HEK293T (cell line): ENCODE measurements around the gene CCDC88A.
"Not testable (repeated sequence)": the region's sequence is repeated elsewhere in the genome, so short reads cannot be mapped to it uniquely, and the experiment has no call there.

ENCODE experiments used
- CTCF ChIA-PET: fragments of 350-600 bp; formaldehyde crosslinking; extraction: SDS; loops from one replicate; lab custom pipeline; 2021; ENCODE audit warnings: antibody characterized with exemption, inconsistent platforms; lab: Yijun Ruan, JAX
- POLR2A ChIA-PET: fragments of 350-600 bp; formaldehyde crosslinking; extraction: SDS; loops from one replicate; lab custom pipeline; 2020; ENCODE audit warnings: antibody characterized with exemption, inconsistent platforms; lab: Yijun Ruan, JAX
- DNase-seq: peaks from one replicate; pipeline ENCODE4 v3.0.0; 2012; ENCODE audit warnings: mixed read lengths; ENCODE audit errors: extremely low spot score
- ARNT ChIP-seq: fragments of 450-650 bp; IDR thresholded peaks from 2 replicates; pipeline ENCODE4 v1.6.1; 2017; ENCODE audit warnings: mild to moderate bottlenecking
- BHLHE40 ChIP-seq: fragments of 450-650 bp; IDR thresholded peaks from 2 replicates; pipeline ENCODE4 v1.6.1; 2016; ENCODE audit warnings: mild to moderate bottlenecking, moderate library complexity, borderline replicate concordance
- CTBP1 ChIP-seq: fragments of 450-650 bp; IDR thresholded peaks from 2 replicates; pipeline ENCODE4 v1.6.1; 2016; ENCODE audit warnings: borderline replicate concordance
- ELF4 ChIP-seq: fragments of 450-650 bp; IDR thresholded peaks from 2 replicates; pipeline ENCODE4 v1.6.1; 2017; ENCODE audit warnings: antibody characterized with exemption
- FOXA1 ChIP-seq: fragments of 450-650 bp; IDR thresholded peaks from 2 replicates; pipeline ENCODE4 v1.6.1; 2016; ENCODE audit warnings: mild to moderate bottlenecking
- FOXK2 ChIP-seq: fragments of 450-650 bp; IDR thresholded peaks from 2 replicates; pipeline ENCODE4 v1.6.1; 2016; ENCODE audit warnings: mild to moderate bottlenecking
- FOXM1 ChIP-seq: fragments of 450-650 bp; IDR thresholded peaks from 2 replicates; pipeline ENCODE4 v1.6.1; 2017; ENCODE audit warnings: mild to moderate bottlenecking, borderline replicate concordance
- HDGF ChIP-seq: fragments of 450-650 bp; IDR thresholded peaks from 2 replicates; pipeline ENCODE4 v1.6.1; 2017; ENCODE audit warnings: antibody characterized with exemption, borderline replicate concordance
- L3MBTL2 ChIP-seq: fragments of 450-650 bp; conservative IDR thresholded peaks from 2 replicates; pipeline ENCODE4 v1.6.1; 2016; ENCODE audit warnings: mild to moderate bottlenecking
- LEF1 ChIP-seq: fragments of 450-650 bp; IDR thresholded peaks from 2 replicates; pipeline ENCODE4 v1.6.1; 2017; ENCODE audit warnings: mild to moderate bottlenecking, borderline replicate concordance
- NFRKB ChIP-seq: fragments of 450-650 bp; IDR thresholded peaks from 2 replicates; pipeline ENCODE4 v1.6.1; 2016; ENCODE audit warnings: mild to moderate bottlenecking, moderate library complexity
- PKNOX1 ChIP-seq: fragments of 450-650 bp; IDR thresholded peaks from 2 replicates; pipeline ENCODE4 v1.6.1; 2016
- SP1 ChIP-seq: fragments of 450-650 bp; IDR thresholded peaks from 2 replicates; pipeline ENCODE4 v1.6.1; 2017
- SUZ12 ChIP-seq: fragments of 450-650 bp; IDR thresholded peaks from 2 replicates; pipeline ENCODE4 v1.6.1; 2016; ENCODE audit warnings: mild to moderate bottlenecking
- TARDBP ChIP-seq: fragments of 450-650 bp; IDR thresholded peaks from 2 replicates; pipeline ENCODE4 v1.6.1; 2016
- ZNF384 ChIP-seq: fragments of 450-650 bp; IDR thresholded peaks from 2 replicates; pipeline ENCODE4 v1.6.1; 2016

CCDC88A gene

GRCh38 chr2:55277310-55277709, 142.3 kb downstream of the CCDC88A start:
- no peak for DNase-seq
- ChIA-PET CTCF (no interaction called here), POLR2A (no interaction called here)
- TF ChIP-seq ZNF384 (no peak), SUZ12 (no peak), L3MBTL2 (no peak), HDGF (no peak), CTBP1 (no peak), ARNT (no peak), TARDBP (no peak), PKNOX1 (no peak), NFRKB (no peak), FOXA1 (no peak), LEF1 (no peak), SP1 (no peak), FOXM1 (no peak), FOXK2 (no peak), ELF4 (no peak), BHLHE40 (no peak)

GRCh38 chr2:55274346-55274745, 145.3 kb downstream of the CCDC88A start:
- CTCF ChIA-PET, DNase-seq, POLR2A ChIA-PET: not testable (repeated sequence)

GRCh38 chr2:55269645-55269990, 150.0 kb downstream of the CCDC88A start:
- peak; percentile 11 for DNase-seq
- ChIA-PET CTCF (no interaction called here), POLR2A (interaction anchor here (0.6 to 1.6 kb wide), 5 partner anchors 12 to 348 kb away, joined by 3 to 9 read pairs (median 4); partner anchors contain the start of genes CLHC1, PPP4R3B and RPS27A)
- TF ChIP-seq PKNOX1 (no peak), NFRKB (no peak), CTBP1 (no peak; the same call in 1 of the 2 replicates), FOXA1 (no peak), FOXK2 (no peak), HDGF (no peak)

- ChIA-PET POLR2A (interaction anchor here (0.8 to 1.6 kb wide), 6 partner anchors 11 to 349 kb away, joined by 3 to 9 read pairs (median 4); partner anchors contain the start of genes CLHC1, PPP4R3B and RPS27A), CTCF (no interaction called here)
- no peak for TF ChIP-seq SUZ12
- peak; percentile 43 for TF ChIP-seq CTBP1
- TF ChIP-seq L3MBTL2: peak; percentile 56; the same call in 1 of the 2 replicates
- TF ChIP-seq PKNOX1: peak; percentile 73
- TF ChIP-seq ELF4: peak; percentile 73
- peak; percentile 90 for DNase-seq
These were observed 150.6 kb downstream of the CCDC88A start, which contains the start of gene MTIF2 for GRCh38 chr2:55268907-55269644. TSS of gene MTIF2 (minus strand) at chr2:55269231. CDS start at chr2:55263858, 5,373 bp downstream.

GRCh38 chr2:55268288-55268906, 151.3 kb downstream of the CCDC88A start:
- POLR2A ChIA-PET: interaction anchor here (0.8 to 1.0 kb wide), 2 partner anchors 11 to 172 kb away, joined by 3 read pairs; no protein-coding TSS in a partner anchor
- peak; percentile 8 for DNase-seq
- CTCF ChIA-PET: no interaction called here
- TF ChIP-seq SP1 (no peak), FOXK2 (no peak), TARDBP (no peak), CTBP1 (no peak), ARNT (no peak), LEF1 (no peak), NFRKB (no peak), HDGF (no peak), PKNOX1 (no peak)

GRCh38 chr2:55259586-55259985, 160.1 kb downstream of the CCDC88A start:
- POLR2A ChIA-PET, CTCF ChIA-PET, DNase-seq: not testable (repeated sequence)
